Hepatocyte (in vitro differentiated cells): ENCODE data around the gene ECD. TPM values are rescaled to one million over a fixed set of nuclear protein-coding genes. Genes with fewer than 3 reads are reported as not detected.

Source experiments
- DNase-seq: peaks from one replicate; pipeline ENCODE4 v3.0.0-alpha.2; 2016; ENCODE audit warnings: low spot score
- H2AFZ ChIP-seq: fragments of 200-600 bp; sonication (generic); 2 replicates; pipeline ENCODE4 v1.6.0; 2016; ENCODE audit warnings: antibody characterized with exemption, mild to moderate bottlenecking
- H3K27ac ChIP-seq: fragments of 200-600 bp; sonication (generic); 2 replicates; pipeline ENCODE4 v1.5.1; 2016; ENCODE audit warnings: mild to moderate bottlenecking
- H3K27me3 ChIP-seq: fragments of 200-600 bp; sonication (generic); 2 replicates; pipeline ENCODE4 v1.6.1; 2016
- H3K36me3 ChIP-seq: fragments of 200-600 bp; sonication (generic); replicated peaks from 2 replicates; pipeline ENCODE4 v1.5.1; 2016; ENCODE audit warnings: low read depth; ENCODE audit not compliant: insufficient read depth
- H3K4me1 ChIP-seq: fragments of 200-600 bp; sonication (generic); 2 replicates; pipeline ENCODE4 v1.5.1; 2016; ENCODE audit warnings: mild to moderate bottlenecking, moderate library complexity; ENCODE audit not compliant: insufficient read depth
- H3K4me2 ChIP-seq: fragments of 200-600 bp; sonication (generic); 2 replicates; pipeline ENCODE4 v1.6.0; 2016
- H3K4me3 ChIP-seq: fragments of 200-600 bp; sonication (generic); 2 replicates; pipeline ENCODE4 v1.5.1; 2016; ENCODE audit warnings: mild to moderate bottlenecking
- H3K79me2 ChIP-seq: fragments of 200-600 bp; sonication (generic); 2 replicates; pipeline ENCODE4 v1.6.0; 2017; ENCODE audit warnings: mild to moderate bottlenecking
- H3K9me2 ChIP-seq: fragments of 200-600 bp; sonication (generic); replicated peaks from 2 replicates; pipeline ENCODE4 v1.6.0; 2017; ENCODE audit warnings: mild to moderate bottlenecking; ENCODE audit not compliant: insufficient read depth
- H3K9me3 ChIP-seq: fragments of 200-600 bp; sonication (generic); 2 replicates; pipeline ENCODE4 v1.5.1; 2016; ENCODE audit warnings: low read depth, mild to moderate bottlenecking
- H4K20me1 ChIP-seq: fragments of 200-600 bp; sonication (generic); 2 replicates; pipeline ENCODE4 v1.6.0; 2016; ENCODE audit warnings: mild to moderate bottlenecking; ENCODE audit not compliant: insufficient read depth, poor library complexity, severe bottlenecking
- EZH2 ChIP-seq: fragments of 200-600 bp; sonication (generic); IDR thresholded peaks from 2 replicates; pipeline ENCODE4 v1.6.1; 2016; ENCODE audit warnings: antibody characterized with exemption, mild to moderate bottlenecking, borderline replicate concordance
- EZH2phosphoT487 ChIP-seq: fragments of 200-600 bp; sonication (generic); IDR thresholded peaks from one replicate; pipeline ENCODE4 v1.6.1; 2018; ENCODE audit warnings: antibody characterized with exemption, mild to moderate bottlenecking, low read depth, moderate library complexity; ENCODE audit not compliant: unreplicated experiment, severe bottlenecking
- WGBS: methylation state at CpG from one replicate; pipeline ENCODE4 v1.1.6; 2016; ENCODE audit warnings: low lambda C conversion rate; ENCODE audit errors: missing lambda C conversion rate; 5-methylcytosine and 5-hydroxymethylcytosine counted together
- polyA plus RNA-seq: library from polyadenylated mRNA; unstranded; fragments of >200 nt; fragmentation: Nextera tagmentation; extraction: Ambion mirVana; gene quantifications from 2 replicates; pipeline ENCODE4 v1.2.1, GENCODE V29; 2016
- total RNA-seq: library from RNA; depleted of rRNA; stranded (reverse); fragments of >200 nt; gene quantifications from 2 replicates; pipeline ENCODE4 v1.2.3, GENCODE V29; 2014
- TF ChIP-seq, protein P1 (sequence below): fragments of 200-600 bp; sonication (generic); IDR thresholded peaks from 2 replicates; pipeline ENCODE4 v1.5.1; 2016; ENCODE audit warnings: antibody characterized with exemption, mild to moderate bottlenecking; ENCODE audit not compliant: poor library complexity

Gene ECD
- total and polyA plus RNA-seq, 2 experiments from 2014 or later = 26.9 to 30.1 TPM

DNA sequence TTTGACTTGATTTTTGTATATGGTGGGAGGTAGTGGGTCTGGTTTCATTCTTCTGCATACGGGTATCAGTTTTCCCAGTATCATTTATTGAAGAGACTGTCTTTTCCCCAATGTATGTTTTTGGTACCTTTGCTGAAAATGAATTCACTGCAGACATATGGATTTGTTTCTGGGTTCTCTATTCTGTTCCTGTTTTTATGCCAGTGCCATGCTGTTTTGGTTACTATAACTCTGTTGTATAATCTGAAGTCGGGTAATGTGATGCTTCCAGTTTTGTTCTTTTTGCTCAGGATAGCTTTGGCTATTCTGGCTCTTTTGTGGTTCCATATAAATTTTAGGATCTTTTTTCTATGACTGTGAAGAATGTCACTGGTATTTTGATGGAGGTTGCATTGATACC, 836 bp downstream of the ECD start:
- H3K9me2 ChIP-seq = no peaks in the 10 kb centered on the region
- H3K4me1 ChIP-seq = peaks cover 3% of the 10 kb centered on the region
- no peak for DNase-seq
- no peaks in the 10 kb centered on the region for H4K20me1 ChIP-seq
- H3K4me2 ChIP-seq = peak overlapping the region; percentile 87
- no peaks in the 10 kb centered on the region for H3K36me3 ChIP-seq
- peak overlapping the region; percentile 64 for H2AFZ ChIP-seq
- H3K79me2 ChIP-seq = peaks cover 83% of the 10 kb centered on the region
- H3K4me3 ChIP-seq = peak overlapping the region; percentile 78
- H3K27ac ChIP-seq = peak overlapping the region; percentile 98
- 93% methylated on average over 2 of the region's 2 CpGs for WGBS
- no peaks in the 10 kb centered on the region for H3K27me3 ChIP-seq
- TF ChIP-seq EZH2 (no peak), EZH2phosphoT487 (no peak)
- TF ChIP-seq, protein P1, sequence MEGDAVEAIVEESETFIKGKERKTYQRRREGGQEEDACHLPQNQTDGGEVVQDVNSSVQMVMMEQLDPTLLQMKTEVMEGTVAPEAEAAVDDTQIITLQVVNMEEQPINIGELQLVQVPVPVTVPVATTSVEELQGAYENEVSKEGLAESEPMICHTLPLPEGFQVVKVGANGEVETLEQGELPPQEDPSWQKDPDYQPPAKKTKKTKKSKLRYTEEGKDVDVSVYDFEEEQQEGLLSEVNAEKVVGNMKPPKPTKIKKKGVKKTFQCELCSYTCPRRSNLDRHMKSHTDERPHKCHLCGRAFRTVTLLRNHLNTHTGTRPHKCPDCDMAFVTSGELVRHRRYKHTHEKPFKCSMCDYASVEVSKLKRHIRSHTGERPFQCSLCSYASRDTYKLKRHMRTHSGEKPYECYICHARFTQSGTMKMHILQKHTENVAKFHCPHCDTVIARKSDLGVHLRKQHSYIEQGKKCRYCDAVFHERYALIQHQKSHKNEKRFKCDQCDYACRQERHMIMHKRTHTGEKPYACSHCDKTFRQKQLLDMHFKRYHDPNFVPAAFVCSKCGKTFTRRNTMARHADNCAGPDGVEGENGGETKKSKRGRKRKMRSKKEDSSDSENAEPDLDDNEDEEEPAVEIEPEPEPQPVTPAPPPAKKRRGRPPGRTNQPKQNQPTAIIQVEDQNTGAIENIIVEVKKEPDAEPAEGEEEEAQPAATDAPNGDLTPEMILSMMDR = no peak
- no peaks in the 10 kb centered on the region for H3K9me3 ChIP-seq

DNA sequence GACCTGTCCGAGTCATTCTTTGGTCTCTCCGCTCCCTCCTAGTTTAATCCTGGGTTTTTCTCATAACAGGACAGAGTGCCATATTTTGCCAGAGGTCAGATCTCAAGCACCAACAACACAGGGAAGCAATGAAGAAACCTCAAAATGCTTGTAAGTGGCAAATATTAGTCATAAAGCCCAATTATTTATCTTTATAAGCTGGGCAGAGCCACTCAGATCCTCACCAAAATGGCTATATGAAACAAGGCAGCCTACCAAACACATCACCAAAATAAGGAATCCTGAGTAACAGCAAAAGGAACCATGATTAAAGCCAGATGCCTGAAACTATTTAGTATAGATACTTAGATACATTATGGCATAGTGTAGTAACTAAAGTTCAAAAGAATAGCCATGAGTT, 4.7 kb downstream of the ECD start:
- H4K20me1 ChIP-seq = peaks cover 6% of the 10 kb centered on the region
- 96% methylated on average over 2 of the region's 2 CpGs for WGBS
- peaks cover 3% of the 10 kb centered on the region for H3K4me1 ChIP-seq
- DNase-seq = no peak
- no peak overlapping the region for H2AFZ ChIP-seq
- no peaks in the 10 kb centered on the region for H3K9me3 ChIP-seq
- no peak overlapping the region for H3K27ac ChIP-seq
- H3K4me2 ChIP-seq = no peak overlapping the region
- H3K27me3 ChIP-seq = no peaks in the 10 kb centered on the region
- H3K79me2 ChIP-seq = peaks cover 82% of the 10 kb centered on the region
- no peaks in the 10 kb centered on the region for H3K36me3 ChIP-seq
- no peaks in the 10 kb centered on the region for H3K9me2 ChIP-seq
- H3K4me3 ChIP-seq = no peak overlapping the region
- TF ChIP-seq, protein P1 = no peak
- no peak for TF ChIP-seq EZH2phosphoT487
- TF ChIP-seq EZH2 = no peak

DNA sequence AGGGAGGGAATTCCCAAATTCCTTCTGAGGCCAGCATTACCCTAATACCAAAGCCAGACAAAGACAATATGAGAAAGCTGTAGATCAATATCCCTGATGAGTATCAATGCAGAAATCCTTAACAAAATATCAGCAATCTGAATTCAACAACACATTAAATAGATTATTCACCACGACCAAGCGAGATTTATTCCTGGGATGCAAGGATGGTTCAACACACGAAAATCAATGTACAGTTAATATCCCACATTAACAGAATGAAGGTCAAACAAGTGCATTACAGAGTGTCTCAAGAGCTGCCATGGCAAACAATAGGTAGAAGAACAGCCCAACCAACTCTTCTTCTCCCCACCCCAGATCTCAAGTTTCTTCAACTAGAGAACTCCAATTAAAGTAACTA, 6.1 kb downstream of the ECD start:
- no peaks in the 10 kb centered on the region for H3K27me3 ChIP-seq
- H4K20me1 ChIP-seq = peaks cover 6% of the 10 kb centered on the region
- H3K4me1 ChIP-seq = no peaks in the 10 kb centered on the region
- no peaks in the 10 kb centered on the region for H3K9me2 ChIP-seq
- no peaks in the 10 kb centered on the region for H3K36me3 ChIP-seq
- H3K27ac ChIP-seq = no peak overlapping the region
- no peaks in the 10 kb centered on the region for H3K9me3 ChIP-seq
- H3K79me2 ChIP-seq = peaks cover 81% of the 10 kb centered on the region
- no peak for DNase-seq
- TF ChIP-seq EZH2 (no peak), EZH2phosphoT487 (no peak)
- TF ChIP-seq, protein P1 = no peak
- no peak overlapping the region for H2AFZ ChIP-seq
- no peak overlapping the region for H3K4me3 ChIP-seq
- 97% methylated on average over 3 of the region's 3 CpGs for WGBS
- no peak overlapping the region for H3K4me2 ChIP-seq

DNA sequence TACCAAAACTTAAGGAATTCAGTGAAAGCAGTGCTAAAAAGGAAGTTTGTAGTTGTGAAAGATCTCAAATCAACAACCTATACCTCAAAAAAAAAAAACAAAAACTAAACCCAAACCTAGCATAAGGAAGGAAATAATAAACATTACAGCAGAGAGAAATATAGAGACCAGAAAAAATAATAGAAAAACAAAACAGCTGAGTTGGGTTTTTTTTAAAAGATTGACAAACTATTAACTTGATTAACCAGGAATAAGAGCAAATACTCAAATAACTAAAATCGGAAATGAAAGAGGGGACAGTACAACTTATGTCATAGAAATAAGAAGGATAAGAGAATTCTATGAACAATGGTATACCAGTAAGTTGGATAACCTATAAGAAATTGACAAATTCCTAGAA, 6.7 kb downstream of the ECD start:
- 100% methylated on average over 1 of the region's 1 CpG for WGBS
- H3K27ac ChIP-seq = no peak overlapping the region
- H3K79me2 ChIP-seq = peaks cover 75% of the 10 kb centered on the region
- H3K36me3 ChIP-seq = no peaks in the 10 kb centered on the region
- no peak overlapping the region for H3K4me2 ChIP-seq
- peaks cover 6% of the 10 kb centered on the region for H4K20me1 ChIP-seq
- H3K9me2 ChIP-seq = no peaks in the 10 kb centered on the region
- H3K27me3 ChIP-seq = no peaks in the 10 kb centered on the region
- no peaks in the 10 kb centered on the region for H3K9me3 ChIP-seq
- TF ChIP-seq EZH2 (no peak), EZH2phosphoT487 (no peak)
- H2AFZ ChIP-seq = no peak overlapping the region
- no peak for DNase-seq
- no peaks in the 10 kb centered on the region for H3K4me1 ChIP-seq
- H3K4me3 ChIP-seq = no peak overlapping the region
